NCI-H1417 (cell line): ENCODE results near the gene ID3.
A peak's percentile ranks its signal among the peaks of the same experiment; 100 is the strongest.

ENCODE experiments used
- DNase-seq, 3 experiments: peaks; one replicate each; lab custom pipeline; 2025; lab: John Stamatoyannopoulos, UW

ID3 gene, protein sequence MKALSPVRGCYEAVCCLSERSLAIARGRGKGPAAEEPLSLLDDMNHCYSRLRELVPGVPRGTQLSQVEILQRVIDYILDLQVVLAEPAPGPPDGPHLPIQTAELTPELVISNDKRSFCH

DNA sequence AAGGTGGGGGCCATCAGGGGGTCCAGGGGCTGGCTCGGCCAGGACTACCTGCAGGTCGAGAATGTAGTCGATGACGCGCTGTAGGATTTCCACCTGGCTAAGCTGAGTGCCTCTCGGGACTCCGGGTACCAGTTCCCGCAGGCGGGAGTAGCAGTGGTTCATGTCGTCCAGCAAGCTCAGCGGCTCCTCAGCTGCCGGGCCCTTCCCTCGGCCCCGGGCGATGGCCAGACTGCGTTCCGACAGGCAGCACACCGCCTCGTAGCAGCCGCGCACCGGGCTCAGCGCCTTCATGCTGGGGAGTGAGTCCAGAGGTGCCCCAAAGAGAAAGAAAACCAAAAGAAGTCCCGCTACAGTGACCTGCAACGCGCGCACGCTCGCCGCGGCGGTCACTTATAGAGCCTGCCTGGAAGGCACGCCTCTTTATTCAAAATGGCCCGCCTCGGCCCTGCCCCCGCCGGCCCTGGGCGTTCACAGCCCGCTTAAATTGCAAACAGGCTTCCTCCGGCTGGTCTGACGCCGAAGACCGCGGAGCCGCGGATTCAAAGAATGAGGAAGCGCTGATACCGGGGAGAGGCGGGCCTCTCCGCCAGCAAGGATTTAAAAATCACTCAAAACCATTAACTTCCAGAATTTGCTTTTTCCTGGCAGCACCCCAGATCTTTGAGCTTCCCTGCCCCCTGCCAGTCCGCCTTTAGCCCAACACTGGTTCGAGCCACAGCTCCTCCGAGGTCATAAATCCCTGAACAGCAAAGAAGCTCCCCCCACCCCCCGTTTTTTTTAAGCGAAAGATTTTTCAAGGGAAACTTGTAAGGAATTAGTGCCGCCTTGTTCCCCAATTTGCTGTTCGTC lies at the start of gene ID3:
TSS of gene ID3 (minus strand) at position 366 of the 849 bp plus-strand sequence. CDS start at position 291, 75 bp downstream.
- DNase-seq = peak; percentile 95 to 97 (median 96)

DNA sequence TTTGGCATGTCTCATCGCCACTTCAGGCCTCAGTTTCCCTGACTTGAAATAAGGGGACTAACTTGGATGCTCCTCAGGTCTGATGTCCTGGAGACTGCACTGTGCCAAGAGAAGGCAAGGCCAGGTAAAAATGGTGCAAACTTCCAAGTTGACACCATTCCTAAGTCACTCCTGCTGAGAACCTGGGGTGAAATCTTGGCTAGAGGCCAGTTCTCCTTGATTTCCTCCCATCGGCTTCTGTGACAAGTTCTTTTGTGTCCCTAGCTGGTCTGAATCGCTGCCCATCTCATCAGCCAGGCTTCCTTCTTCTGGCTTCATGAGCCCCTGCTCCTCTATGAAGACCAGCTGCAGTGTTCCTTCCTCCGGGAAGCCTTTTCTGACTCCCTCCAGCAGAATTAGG lies 48.6 kb upstream of the ID3 start:
- DNase-seq = no peak

DNA sequence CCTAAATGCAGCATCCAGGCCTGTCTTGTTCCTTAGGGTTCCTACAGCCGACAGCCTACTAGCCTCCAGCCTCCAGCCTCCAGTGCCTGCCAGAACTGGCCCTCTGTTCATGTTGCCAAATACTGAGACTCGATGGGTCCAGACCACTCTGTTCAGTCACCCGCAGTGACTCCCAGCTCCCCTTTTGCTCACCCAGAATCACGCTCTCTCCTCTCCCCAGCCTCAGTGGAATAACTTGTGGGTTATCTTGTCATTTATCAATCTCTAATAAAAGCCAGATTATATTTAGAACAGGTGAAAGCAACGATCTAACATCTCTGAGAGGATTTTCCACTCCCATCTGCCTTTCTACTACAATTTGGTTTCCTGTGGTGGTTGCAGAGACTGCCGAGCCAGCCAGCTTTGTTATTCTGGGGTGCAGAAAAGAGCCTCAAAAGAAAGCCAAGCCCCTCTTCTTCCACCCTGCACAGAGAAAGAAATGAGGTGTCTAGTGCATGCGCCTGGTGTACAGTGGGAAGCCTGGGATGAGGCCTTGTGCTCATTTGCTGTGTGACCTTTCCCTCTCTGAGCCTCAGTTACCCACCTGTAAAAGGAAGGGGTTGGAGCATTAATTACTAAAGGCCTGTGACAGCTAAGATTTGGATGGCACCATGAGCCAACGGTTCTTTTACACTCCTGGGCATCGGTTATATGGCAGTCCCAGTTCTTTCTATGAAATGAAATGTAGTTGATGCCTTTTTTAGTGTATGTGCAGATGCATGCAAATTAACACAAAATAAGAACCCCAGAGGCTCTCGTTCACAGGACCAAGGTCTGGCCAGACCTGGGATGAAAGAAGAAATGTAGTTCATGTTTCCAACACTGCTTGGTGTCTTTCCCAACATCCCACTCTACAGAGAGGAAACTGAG lies 42.9 kb upstream of the ID3 start:
- DNase-seq = no peak

DNA sequence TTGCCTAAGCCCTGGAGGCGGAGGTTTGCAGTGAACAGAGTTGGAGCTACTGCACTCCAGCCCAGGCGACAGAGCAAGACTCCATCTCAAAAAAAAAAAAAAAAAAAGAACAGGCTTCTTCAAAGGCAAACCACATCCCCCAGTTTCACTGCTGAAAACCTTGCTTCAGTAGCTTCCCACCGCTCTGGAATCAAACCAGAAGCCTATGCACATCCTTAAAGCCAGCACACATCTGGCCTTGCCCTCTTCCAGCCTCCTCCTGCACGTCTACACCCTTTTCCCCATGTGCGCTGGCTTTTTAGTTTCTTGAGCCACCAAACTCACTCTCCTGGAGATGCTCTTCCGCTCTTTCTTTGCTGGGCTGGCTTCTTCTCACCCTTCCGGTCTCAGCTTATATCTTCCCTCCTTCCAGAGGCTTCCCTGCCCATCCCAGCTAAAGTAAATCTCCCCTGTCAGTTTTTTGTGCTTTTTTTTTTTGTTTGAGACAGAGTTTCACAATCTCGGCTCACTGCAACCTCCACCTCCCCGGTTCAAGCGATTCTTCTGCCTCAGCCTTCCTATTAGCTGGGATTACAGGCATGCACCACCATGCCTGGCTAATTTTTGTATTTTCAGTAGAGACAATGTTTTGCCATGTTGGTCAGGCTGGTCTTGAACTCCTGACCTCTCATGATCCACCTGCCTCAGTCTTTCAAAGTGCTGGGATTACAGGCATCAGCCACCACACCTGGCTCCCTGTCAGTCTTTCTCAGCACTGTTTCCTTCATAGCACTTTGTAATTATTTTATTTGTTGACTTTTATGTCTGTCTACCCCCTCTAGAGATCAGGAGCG lies 42.0 kb upstream of the ID3 start:
- DNase-seq = peak in 1 of 3 experiments; percentile 19

DNA sequence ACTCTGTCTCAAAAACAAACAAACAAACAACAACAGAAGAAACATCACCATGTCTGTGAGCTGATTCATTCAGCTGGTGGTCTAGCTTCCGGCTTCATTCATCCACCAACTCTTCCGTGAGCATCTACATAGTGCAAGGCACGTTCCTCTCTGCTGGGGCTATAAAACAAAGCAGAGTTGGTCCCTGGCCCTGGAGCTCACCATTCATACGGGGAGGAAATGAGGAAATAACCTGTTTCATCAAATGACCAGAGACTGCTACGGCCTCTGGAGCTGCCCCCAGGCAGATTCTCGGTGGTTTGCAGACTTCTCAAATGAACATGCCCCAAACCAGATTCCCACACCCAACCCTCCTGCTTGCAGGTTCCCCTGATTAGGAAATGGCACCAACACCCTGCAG lies 41.0 kb upstream of the ID3 start:
- no peak for DNase-seq

DNA sequence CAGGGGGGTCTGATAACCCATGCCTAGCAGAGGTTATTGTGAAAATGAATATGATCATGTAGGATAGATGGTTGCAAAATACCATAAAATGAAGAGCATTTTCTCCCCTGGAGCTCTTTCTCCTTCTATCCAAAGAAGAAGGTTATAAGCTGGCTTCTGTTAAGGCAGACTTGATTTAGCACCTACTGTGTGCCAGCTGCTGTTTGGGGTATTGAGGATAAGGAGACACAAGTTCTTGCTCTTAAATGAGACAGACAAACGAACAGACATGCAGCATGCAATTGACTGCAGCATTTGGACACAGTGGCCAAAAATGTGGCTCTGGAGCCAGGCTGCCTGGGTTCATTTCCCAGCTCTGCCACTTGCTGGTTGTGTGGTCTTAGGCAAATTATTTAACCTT lies 39.8 kb upstream of the ID3 start:
- DNase-seq = peak in 1 of 3 experiments; percentile 40

DNA sequence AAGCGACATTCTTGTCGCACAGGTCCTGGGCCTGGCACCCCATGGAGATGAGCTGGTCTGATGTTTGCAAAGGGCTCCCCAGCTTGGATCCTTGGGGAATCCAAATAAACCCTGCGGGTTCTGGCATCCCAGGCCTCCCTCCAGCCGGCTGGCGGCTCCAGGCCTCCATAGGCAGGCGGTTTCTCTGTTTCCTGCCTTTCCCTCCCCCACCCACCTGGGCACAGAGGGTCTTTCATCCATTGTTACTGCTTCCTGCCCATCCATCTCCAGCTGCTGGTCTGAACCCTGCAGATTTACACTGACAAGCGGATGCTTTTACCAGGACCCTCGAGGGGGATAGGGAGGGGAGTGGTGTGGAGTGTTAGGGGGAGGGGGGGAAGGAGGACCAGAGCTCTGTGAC lies 39.1 kb upstream of the ID3 start:
- peak in 2 of 3 experiments; percentile 91 to 97 for DNase-seq

DNA sequence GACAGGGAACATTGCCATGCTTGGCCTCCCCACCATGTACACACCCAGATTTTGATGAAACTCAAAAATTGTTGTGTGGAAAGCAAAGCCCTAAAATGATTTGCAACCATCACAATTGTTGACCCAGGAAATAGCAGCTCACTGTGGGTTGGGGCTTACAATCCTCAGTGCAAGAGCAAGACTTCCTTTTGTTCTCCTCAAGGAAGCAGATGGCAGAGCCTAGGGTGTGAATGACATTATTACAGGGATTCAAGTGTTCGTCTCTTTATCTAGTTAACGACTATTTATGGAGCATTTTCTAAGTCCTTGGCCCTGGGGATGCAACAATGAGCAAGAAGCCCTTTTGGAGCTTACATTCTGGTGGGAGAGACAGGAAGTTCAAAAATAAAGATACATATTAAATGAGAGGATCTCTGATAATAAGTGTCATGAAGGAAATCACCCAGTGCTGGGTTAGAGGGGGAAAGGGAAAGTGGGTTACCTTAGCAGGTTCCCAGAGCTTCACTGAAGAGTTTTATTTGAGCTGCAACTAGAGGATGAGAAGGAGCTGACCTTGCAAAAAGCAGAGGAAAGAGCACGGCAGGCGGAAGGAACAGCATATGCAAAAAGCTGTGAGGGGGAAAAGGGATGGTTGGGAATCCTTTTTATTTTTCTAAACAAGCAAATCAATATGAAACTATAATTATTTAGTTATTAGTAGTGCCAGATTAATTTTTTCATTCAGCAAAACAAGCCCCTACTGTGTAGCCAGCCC lies 38.5 kb upstream of the ID3 start:
- peak in 2 of 3 experiments; percentile 58 to 87 for DNase-seq

DNA sequence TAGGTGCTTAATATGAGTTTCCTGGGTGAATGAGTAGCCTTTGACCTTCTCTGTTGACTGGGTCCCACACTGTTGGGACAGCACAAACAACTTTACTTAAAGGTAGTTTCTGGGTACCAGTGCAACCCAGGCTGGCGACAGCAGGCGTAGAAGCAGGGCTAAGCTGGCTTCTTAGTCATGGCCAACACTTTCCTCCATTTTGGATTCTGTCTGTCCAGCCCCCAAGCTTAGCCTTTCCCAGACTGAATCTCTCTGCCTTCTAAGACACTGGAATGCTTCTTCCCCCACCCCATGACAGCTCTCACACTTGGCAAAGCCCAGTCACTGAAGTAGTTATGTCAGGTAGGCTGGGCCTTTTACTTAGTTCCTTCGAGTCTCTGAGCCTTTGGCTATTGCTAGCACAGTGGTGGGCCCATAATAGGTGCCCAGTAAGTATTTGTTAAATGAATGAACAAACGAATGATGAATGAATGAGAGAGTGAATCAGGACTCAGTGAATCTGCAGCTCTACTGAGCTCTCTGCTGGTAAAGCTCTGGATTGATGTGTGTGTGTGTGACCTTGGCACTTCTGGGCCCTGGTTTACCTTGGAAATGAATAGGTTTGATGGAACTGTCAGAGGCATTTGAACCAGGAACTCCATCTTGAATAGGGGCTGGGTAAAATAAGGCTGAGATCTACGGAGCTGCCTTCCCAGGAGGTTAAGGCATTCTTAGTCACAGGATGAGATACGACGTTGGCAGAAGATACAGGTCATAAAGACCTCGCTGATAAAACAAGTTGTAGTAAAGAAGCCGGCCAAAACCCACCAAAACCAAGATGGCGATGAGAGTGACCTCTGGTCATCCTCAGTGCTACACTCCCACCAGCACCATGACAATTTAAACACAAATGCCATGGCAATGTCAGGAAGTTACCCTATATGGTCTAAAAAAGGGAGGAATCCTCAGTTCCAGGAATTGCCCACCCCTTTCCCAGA lies 37.4 kb upstream of the ID3 start:
- no peak for DNase-seq

DNA sequence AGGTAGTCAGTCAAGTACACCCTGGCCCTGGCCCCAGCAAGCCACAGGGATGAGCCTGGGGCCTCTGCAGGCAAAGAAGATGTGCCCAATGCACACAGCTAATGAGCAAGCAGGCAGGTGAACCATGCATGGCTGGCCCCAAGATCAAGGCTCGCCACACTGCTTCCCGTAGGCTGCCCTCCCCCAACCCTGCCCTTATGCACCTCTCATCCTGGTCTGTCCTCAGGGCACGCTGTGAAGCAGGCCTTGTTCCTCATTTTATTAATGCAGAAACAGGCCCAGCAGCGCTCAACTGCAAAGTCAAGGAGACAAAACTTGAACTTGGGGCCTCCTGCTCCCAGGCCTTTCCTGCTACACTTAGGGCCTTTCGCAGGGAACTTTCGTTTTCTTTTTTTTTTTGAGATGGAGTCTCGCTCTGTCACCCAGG lies 35.6 kb upstream of the ID3 start:
- no peak for DNase-seq

DNA sequence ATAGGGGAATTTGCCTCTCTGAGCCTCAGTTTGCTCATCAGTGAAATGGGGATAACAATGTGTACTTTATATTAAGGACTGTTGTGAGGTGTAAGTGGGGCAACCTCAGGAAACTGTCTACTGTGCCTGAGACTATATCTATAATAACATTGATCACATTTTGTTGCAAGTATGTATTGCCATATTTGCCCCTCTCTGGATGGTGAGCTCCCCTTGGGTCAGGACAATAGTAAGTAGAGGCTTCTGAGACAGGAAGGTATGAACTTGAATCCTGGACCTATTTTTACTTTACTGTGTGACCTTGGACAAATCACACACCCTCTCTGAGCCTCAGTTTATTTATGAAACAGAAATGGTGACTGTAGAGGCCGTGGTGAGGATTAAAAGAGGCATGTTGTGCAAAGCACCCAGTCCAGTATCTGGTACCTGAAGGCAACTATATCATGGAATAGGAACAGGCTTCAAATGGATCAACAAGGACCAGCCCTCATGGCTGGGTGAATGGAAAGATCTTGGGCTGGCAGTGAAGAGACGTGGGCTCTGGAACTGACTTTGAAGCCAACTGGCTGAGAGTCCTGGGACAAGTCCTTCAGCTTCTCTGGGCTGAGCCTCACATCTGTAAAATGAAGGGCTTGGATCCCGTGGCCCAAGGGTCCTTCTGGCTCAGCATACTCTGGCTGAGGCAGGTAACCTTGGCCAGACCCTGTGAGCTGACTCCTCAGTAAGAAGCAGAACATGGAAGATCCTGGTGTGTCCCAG lies 35.0 kb upstream of the ID3 start:
- DNase-seq = no peak

DNA sequence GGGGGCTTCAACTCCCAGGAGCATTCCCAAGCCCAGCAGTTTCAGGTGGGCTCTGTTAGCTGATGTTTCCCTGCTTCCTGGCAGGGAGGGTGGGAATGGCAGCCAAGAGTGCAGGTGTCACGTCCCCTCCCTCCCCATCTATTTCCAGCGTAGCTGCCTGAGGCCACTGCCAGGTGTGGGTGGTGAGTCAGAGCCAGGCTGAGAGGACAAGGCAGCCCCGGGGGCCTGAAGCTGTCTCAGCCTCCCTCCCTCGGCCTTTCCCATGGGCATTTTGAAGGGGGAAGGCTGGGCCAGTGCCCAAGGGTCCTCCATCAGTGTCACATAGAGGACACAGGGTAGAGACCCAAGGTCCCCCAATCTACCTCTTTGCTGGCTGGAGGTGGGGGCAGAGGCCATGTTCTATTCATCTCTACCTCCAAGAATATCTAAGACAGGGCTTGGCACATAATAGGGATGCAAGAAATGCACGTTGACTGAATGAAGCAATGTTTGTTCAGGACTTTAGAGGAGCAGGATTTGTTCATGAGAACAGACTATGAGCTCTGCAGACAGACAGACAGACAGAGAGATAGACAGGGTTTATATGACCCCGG lies 34.4 kb upstream of the ID3 start:
- DNase-seq = peak; percentile 37 to 86 (median 79)

DNA sequence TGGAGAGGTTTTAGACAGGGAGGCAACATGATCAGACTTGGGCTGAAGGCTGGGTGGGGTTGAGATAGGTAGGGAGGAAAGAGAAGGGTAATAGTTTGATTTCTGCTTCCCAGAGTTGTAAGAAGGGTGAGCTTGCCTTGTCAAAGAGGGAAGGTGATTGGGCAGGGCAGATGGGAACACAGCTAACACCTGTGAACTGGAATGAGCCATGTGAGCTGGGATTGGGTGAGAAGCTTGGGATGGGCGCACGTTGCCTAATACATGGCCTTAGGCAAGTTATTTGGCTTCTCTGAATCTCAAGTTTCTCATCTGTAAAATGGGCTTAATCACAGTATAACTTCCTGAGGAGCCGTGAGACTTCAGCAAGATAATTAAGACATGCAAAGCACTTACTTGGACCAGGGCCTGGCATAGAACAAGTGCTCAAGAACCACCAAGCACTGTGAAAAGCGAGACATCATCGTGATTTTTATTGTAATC lies 33.8 kb upstream of the ID3 start:
- peak in 2 of 3 experiments; percentile 44 to 68 for DNase-seq

DNA sequence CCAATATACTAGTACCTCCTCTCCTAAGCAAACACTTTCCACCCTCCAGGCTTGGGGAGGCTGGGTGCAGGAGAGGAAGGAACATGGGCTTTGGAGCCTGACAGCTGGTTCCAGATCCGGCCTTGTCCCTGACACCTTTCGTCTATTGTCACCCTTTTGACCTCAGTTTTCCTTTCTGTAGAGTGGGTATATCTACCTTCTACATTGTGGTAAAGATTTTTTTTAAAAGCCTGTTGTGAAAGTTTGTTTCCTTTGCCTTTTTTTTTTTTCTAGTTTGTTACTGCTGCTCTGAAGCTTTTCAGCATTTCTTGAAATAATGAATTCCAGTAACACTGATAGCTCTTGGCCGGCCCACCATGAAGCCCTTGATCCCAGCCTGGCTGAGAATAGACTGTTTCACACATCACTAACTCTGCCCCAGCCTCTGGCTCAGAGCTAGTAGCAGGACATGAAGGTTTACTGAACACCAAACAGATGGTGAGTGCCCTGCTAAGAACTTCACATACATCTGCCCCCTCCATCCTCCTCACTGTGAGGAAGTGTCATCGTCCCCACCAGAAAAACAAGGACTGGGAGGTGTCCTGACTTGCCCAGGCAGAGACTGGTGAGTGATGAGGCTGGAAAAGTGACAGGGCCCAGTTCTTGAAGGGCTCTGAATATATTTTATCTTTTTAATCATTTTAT lies 33.0 kb upstream of the ID3 start:
- DNase-seq = peak; percentile 43 to 68 (median 51)

DNA sequence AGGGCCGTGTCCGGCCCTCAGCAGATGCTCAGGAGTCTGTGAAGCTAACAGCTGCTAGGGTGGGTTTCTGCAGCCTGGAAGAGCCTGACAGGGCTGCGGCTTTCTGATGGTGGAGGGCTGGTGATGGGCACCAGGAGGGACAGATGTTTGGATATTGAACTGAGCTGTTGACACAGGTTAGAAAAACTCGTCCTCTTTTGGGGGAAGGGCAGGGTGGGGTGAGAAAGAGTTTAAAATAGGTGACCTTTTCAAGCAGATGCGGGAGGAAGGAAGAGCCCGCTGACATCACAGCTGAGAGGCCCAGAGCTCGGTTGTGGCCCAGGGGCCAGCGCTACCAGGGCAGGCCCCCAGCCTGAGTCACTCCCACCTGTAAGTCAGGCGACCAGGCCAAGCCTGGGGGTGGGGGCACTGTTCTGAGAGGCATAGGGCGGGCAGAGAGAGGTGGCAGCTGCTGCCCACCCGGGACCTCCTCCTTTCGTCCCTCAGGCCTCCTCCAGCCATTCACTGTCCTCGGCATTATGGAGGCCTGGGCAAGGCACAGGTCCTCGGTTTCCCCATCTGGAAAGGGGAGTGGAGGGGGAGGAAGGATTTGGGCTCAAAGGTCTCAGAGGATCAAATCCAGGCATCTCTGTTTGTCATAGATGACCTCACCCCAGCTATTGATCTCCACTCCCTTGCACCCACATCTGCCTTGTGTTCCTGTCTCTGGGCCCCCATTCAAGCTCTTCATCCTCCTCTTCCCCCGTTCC lies 32.3 kb upstream of the ID3 start:
- DNase-seq = peak in 2 of 3 experiments; percentile 9 to 23

DNA sequence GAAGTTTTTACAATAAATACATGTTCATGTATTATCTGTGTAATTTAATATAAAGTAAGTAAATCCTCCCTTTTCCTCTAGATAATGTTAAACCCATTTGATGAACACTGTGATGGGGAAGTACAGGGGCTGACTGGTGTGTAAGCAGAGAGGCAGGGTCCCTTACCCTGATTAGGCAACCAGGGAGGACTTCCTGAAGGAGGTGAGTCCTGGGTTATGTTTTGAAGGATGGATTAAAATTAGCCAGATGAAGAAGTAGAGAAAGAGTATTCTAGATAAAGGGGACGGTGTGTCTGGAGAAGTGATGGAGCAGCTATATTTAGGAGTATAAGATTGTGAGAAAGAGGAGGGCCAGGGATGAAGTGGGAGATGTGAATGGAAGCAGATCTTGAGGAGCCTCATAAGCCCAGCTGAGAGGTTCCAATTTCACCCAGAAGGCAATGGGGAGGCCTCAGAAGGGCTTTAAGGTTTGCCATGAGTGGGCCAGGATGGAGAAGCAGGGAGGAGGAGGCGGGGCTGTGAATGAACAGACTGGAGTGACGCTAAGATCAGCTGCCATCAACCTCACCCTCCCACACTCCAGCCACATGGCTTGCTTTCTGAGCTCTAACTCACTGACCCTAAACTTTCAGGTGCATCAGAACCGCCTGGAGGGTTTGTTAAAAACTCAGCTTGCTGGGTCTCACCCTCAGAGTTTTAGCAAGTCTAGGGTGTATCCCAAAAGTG lies 30.9 kb upstream of the ID3 start:
- DNase-seq = peak in 1 of 3 experiments; percentile 34
